ENCODE measurements around the gene NCAPH2. TPM values are rescaled to one million over a fixed set of nuclear protein-coding genes. Genes with fewer than 3 reads are reported as not detected.

Gene NCAPH2
- polyA plus RNA-seq, 3 donors, result 12.5 to 23.6 (median 18.1) TPM

DNA sequence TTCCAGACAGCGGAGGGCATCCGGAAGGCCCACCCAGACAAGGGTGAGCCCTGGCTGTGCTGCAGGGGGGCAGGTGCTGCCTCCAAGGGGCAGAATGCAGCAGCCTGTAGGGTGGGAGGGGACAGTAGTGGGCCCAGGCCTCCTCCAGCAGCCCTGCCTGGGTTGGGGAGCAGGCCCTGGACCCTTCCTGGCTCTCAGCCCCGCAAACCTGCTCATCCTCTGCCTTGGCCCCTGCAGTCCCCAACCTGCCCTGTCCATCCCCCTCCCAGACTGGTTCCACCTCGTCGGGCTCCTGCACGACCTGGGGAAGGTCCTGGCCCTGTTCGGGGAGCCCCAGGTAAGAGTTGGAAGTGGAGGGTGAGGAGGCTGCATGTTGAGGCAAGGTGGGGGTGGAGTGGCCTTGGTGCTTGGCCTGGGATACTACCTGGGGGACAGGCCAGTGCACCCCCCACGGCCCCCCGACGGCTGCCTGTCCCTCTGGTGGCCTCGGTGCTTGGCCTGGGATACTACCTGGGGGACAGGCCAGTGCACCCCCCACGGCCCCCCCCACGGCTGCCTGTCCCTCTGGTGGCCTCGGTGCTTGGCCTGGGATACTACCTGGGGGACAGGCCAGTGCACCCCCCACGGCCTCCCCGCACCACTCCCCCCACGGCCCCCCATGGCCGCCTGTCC is 19.9 kb upstream of the NCAPH2 start:
- no peak overlapping the region for H3K9ac ChIP-seq (ENCODE audit: insufficient read depth, low read length, poor library complexity, severe bottlenecking)
- Mint-ChIP-seq H3K4me3 (no peak overlapping the region), H3K27ac (no peak overlapping the region), H3K4me1 (peaks cover 8% of the 10 kb centered on the region), H3K9me3 (peaks cover 0 to under 1% (median 0%) of the 10 kb centered on the region in 7 donors), H3K36me3 (no peaks in the 10 kb centered on the region), H3K27me3 (ENCODE audit: low read depth in 3 of 3) (peaks cover 8 to 29% (median 12%) of the 10 kb centered on the region in 3 donors)
- TF ChIP-seq, protein P1, sequence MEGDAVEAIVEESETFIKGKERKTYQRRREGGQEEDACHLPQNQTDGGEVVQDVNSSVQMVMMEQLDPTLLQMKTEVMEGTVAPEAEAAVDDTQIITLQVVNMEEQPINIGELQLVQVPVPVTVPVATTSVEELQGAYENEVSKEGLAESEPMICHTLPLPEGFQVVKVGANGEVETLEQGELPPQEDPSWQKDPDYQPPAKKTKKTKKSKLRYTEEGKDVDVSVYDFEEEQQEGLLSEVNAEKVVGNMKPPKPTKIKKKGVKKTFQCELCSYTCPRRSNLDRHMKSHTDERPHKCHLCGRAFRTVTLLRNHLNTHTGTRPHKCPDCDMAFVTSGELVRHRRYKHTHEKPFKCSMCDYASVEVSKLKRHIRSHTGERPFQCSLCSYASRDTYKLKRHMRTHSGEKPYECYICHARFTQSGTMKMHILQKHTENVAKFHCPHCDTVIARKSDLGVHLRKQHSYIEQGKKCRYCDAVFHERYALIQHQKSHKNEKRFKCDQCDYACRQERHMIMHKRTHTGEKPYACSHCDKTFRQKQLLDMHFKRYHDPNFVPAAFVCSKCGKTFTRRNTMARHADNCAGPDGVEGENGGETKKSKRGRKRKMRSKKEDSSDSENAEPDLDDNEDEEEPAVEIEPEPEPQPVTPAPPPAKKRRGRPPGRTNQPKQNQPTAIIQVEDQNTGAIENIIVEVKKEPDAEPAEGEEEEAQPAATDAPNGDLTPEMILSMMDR (IDR thresholded peaks at IDR 0.05), result no peak
- H3K4me1 ChIP-seq (ENCODE audit: control insufficient read depth in 1 of 2, insufficient read depth in 2 of 2, low read length in 2 of 2), result peaks cover 0 to 9% of the 10 kb centered on the region in 2 donors
- no peak for DNase-seq
- no peak overlapping the region for H3K4me2 ChIP-seq (replicated peaks; ENCODE audit: extremely low read depth, low read length, poor library complexity, severe bottlenecking)
- no peaks in the 10 kb centered on the region for H3K36me3 ChIP-seq (replicated peaks in 1 of 2; ENCODE audit: control insufficient read depth in 1 of 2, insufficient read depth in 2 of 2, low read length in 2 of 2)
- H3K27me3 ChIP-seq (ENCODE audit: control insufficient read depth in 2 of 2, insufficient read depth in 2 of 2, low read length in 2 of 2), result peaks cover 0 to 5% of the 10 kb centered on the region in 2 donors
- intact Hi-C loops (cut with micrococcal nuclease), result no loop called here
- WGBS (ENCODE audit: insufficient coverage), result 84% methylated on average over 3 of the region's 18 CpGs
- H3K4me3 ChIP-seq (replicated peaks in 1 of 3; ENCODE audit: low read depth in 2 of 3, low read length in 3 of 3), result no peak overlapping the region
- H2AFZ ChIP-seq (ENCODE audit: insufficient read depth, low read depth, low read length, poor library complexity, severe bottlenecking), result no peak overlapping the region
- H4K20me1 ChIP-seq (ENCODE audit: insufficient read depth, low read length), result no peaks in the 10 kb centered on the region
- no peaks in the 10 kb centered on the region for H3K9me3 ChIP-seq (replicated peaks in 1 of 2; ENCODE audit: control insufficient read depth in 1 of 2, insufficient read depth in 1 of 2, low read length in 2 of 2)
- no peaks in the 10 kb centered on the region for H3K79me2 ChIP-seq (ENCODE audit: insufficient read depth, low read length)
- no peak overlapping the region for H3K27ac ChIP-seq (ENCODE audit: low read depth in 1 of 2, low read length in 2 of 2)

DNA sequence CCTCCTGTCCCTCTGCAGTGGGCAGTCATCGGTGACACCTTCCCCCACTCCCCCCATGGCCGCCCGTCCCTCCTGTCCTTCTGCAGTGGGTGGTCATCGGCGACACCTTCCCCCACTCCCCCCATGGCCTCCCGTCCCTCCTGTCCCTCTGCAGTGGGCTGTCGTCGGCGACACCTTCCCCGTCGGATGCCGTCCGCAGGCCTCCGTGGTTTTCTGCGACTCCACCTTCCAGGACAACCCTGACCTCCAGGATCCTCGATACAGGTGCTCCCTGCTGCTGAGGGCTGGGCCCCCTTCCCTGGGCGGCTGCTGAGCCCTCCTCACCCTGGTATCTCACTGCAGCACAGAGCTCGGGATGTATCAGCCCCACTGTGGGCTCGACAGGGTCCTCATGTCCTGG is 19.1 kb upstream of the NCAPH2 start:
- Mint-ChIP-seq H3K27ac (peak overlapping the region in 1 of 7 donors; percentile 15), H3K9me3 (no peaks in the 10 kb centered on the region), H3K4me3 (no peak overlapping the region), H3K4me1 (peaks cover 8% of the 10 kb centered on the region), H3K36me3 (no peaks in the 10 kb centered on the region), H3K27me3 (ENCODE audit: low read depth in 3 of 3) (peaks cover 8 to 22% (median 10%) of the 10 kb centered on the region in 3 donors)
- no peak overlapping the region for H3K27ac ChIP-seq (ENCODE audit: low read depth in 1 of 2, low read length in 2 of 2)
- H3K79me2 ChIP-seq (ENCODE audit: insufficient read depth, low read length), result no peaks in the 10 kb centered on the region
- no peak for DNase-seq
- H3K4me1 ChIP-seq (ENCODE audit: control insufficient read depth in 1 of 2, insufficient read depth in 2 of 2, low read length in 2 of 2), result peaks cover 0 to 9% of the 10 kb centered on the region in 2 donors
- no peak overlapping the region for H3K4me3 ChIP-seq (replicated peaks in 1 of 3; ENCODE audit: low read depth in 2 of 3, low read length in 3 of 3)
- no peak overlapping the region for H2AFZ ChIP-seq (ENCODE audit: insufficient read depth, low read depth, low read length, poor library complexity, severe bottlenecking)
- H4K20me1 ChIP-seq (ENCODE audit: insufficient read depth, low read length), result no peaks in the 10 kb centered on the region
- no peaks in the 10 kb centered on the region for H3K36me3 ChIP-seq (replicated peaks in 1 of 2; ENCODE audit: control insufficient read depth in 1 of 2, insufficient read depth in 2 of 2, low read length in 2 of 2)
- WGBS (ENCODE audit: insufficient coverage), result 94% methylated on average over 19 of the region's 19 CpGs
- H3K27me3 ChIP-seq (ENCODE audit: control insufficient read depth in 2 of 2, insufficient read depth in 2 of 2, low read length in 2 of 2), result no peaks in the 10 kb centered on the region
- intact Hi-C loops (cut with micrococcal nuclease), result no loop called here
- TF ChIP-seq, protein P1 (IDR thresholded peaks at IDR 0.05), result no peak
- H3K4me2 ChIP-seq (replicated peaks; ENCODE audit: extremely low read depth, low read length, poor library complexity, severe bottlenecking), result no peak overlapping the region
- H3K9me3 ChIP-seq (replicated peaks in 1 of 2; ENCODE audit: control insufficient read depth in 1 of 2, insufficient read depth in 1 of 2, low read length in 2 of 2), result no peaks in the 10 kb centered on the region
- no peak overlapping the region for H3K9ac ChIP-seq (ENCODE audit: insufficient read depth, low read length, poor library complexity, severe bottlenecking)
